Skeletal muscle cell (primary cell): ENCODE measurements around the gene UGT1A5.

Experiments used
- DNase-seq: peaks from one replicate; pipeline ENCODE4 v3.0.0-alpha.2; 2010; ENCODE audit warnings: low read depth
- H3K4me3 ChIP-seq: 2 replicates; pipeline ENCODE4 v1.5.1; 2011; ENCODE audit warnings: low read depth, mild to moderate bottlenecking, control low read depth, low read length, moderate library complexity

The UGT1A5 gene

GRCh38 chr2:233800208-233800607 lies 87.5 kb downstream of the UGT1A5 start:
- DNase-seq: no peak
- no peak overlapping the region for H3K4me3 ChIP-seq

- no peak overlapping the region for H3K4me3 ChIP-seq
Measured at GRCh38 chr2:233801357-233802131, 88.8 kb downstream of the UGT1A5 start.

GRCh38 chr2:233802132-233802815 lies 89.6 kb downstream of the UGT1A5 start:
- H3K4me3 ChIP-seq: no peak overlapping the region
- no peak for DNase-seq

More at GRCh38 chr2:233801357-233802131, 88.8 kb downstream of the UGT1A5 start:
- no peak for DNase-seq

- H3K4me3 ChIP-seq: no peak overlapping the region
- no peak for DNase-seq
Measured at GRCh38 chr2:233803292-233803911, 90.7 kb downstream of the UGT1A5 start.

GRCh38 chr2:233803994-233804393 lies 91.3 kb downstream of the UGT1A5 start:
- H3K4me3 ChIP-seq: no peak overlapping the region
- DNase-seq: no peak

- H3K4me3 ChIP-seq: no peak overlapping the region
- DNase-seq: no peak
Measured at GRCh38 chr2:233807215-233807865, 94.6 kb downstream of the UGT1A5 start.

- no peak for DNase-seq
- H3K4me3 ChIP-seq: no peak overlapping the region
Measured at GRCh38 chr2:233807966-233808935, 95.5 kb downstream of the UGT1A5 start.

GRCh38 chr2:233810385-233810784 lies 97.7 kb downstream of the UGT1A5 start:
- no peak for DNase-seq
- H3K4me3 ChIP-seq: no peak overlapping the region

GRCh38 chr2:233811087-233811486 lies 98.4 kb downstream of the UGT1A5 start:
- no peak for DNase-seq
- H3K4me3 ChIP-seq: no peak overlapping the region

- H3K4me3 ChIP-seq: no peak overlapping the region
- no peak for DNase-seq
Measured at GRCh38 chr2:233811732-233812131, 99.0 kb downstream of the UGT1A5 start.

GRCh38 chr2:233813236-233814055 lies 100.7 kb downstream of the UGT1A5 start:
- DNase-seq: no peak
- H3K4me3 ChIP-seq: no peak overlapping the region

GRCh38 chr2:233814056-233814835 lies 101.5 kb downstream of the UGT1A5 start:
- no peak overlapping the region for H3K4me3 ChIP-seq
- DNase-seq: no peak

GRCh38 chr2:233815861-233816260 lies 103.2 kb downstream of the UGT1A5 start:
- H3K4me3 ChIP-seq: no peak overlapping the region
- DNase-seq: no peak

- no peak for DNase-seq
- no peak overlapping the region for H3K4me3 ChIP-seq
Measured at GRCh38 chr2:233816334-233816733, 103.6 kb downstream of the UGT1A5 start.

- H3K4me3 ChIP-seq: no peak overlapping the region
- no peak for DNase-seq
Measured at GRCh38 chr2:233816771-233817170, 104.1 kb downstream of the UGT1A5 start.

- no peak for DNase-seq
- H3K4me3 ChIP-seq: no peak overlapping the region
Measured at GRCh38 chr2:233817361-233817911, 104.7 kb downstream of the UGT1A5 start.

- DNase-seq: no peak
- H3K4me3 ChIP-seq: no peak overlapping the region
Measured at GRCh38 chr2:233817995-233818638, 105.4 kb downstream of the UGT1A5 start.
